ENCODE data around the gene CIAO2A.

- TF ChIP-seq CTCF (conservative IDR thresholded peaks at IDR 0.05; ENCODE audit: low read length) (no peak), EZH2phosphoT487 (IDR thresholded peaks at IDR 0.05; ENCODE audit: borderline replicate concordance) (no peak)
These were observed 40.1 kb upstream of the CIAO2A start for GRCh38 chr15:64133623-64134344.
